Activated T-helper 1 cell treated with anti-CD3 and anti-CD28 coated beads, Interleukin-12 subunit alpha, Interleukin-12 subunit beta, Interleukin-2, Interleukin-4 antibody, amounts not matched to agents 30 ng/mL and 10 ng/mL and 1 ng/mL, durations not matched to agents 14 hours and 24 hours and 36 hours (primary cell): ENCODE data around the gene IGF1R. TPM values are rescaled to one million over a fixed set of nuclear protein-coding genes. Genes with fewer than 3 reads are reported as not detected.
"Not testable (repeated sequence)": the region's sequence is repeated elsewhere in the genome, so short reads cannot be mapped to it uniquely, and the experiment has no call there.

Experiments
- DNase-seq: peaks from one replicate; pipeline ENCODE4 v3.0.0; 2021; ENCODE audit warnings: low spot score
- H3K27ac Mint-ChIP-seq: one replicate; pipeline ENCODE4 v1.8.0; 2021; ENCODE audit warnings: mild to moderate bottlenecking, mixed read lengths
- H3K27me3 Mint-ChIP-seq: one replicate; pipeline ENCODE4 v1.8.0; 2022; ENCODE audit warnings: mild to moderate bottlenecking, moderate library complexity, mixed read lengths; ENCODE audit not compliant: insufficient read depth
- H3K36me3 Mint-ChIP-seq: one replicate; pipeline ENCODE4 v1.8.0; 2021; ENCODE audit warnings: low read depth, mixed read lengths
- H3K4me1 Mint-ChIP-seq: one replicate; pipeline ENCODE4 v1.8.0; 2021; ENCODE audit warnings: low read depth, mixed read lengths
- H3K4me3 Mint-ChIP-seq: one replicate; pipeline ENCODE4 v1.8.0; 2021; ENCODE audit warnings: mild to moderate bottlenecking, moderate library complexity, mixed read lengths
- H3K9me3 Mint-ChIP-seq: one replicate; pipeline ENCODE4 v1.8.0; 2021; ENCODE audit warnings: mixed read lengths
- intact Hi-C: fragments of 100-400 bp; cut with micrococcal nuclease; formaldehyde crosslinking; loops from one replicate; pipeline ENCODE4 v1.15.1; 2024
- total RNA-seq: library from RNA; stranded (reverse); gene quantifications from 2 replicates; pipeline ENCODE4 v1.2.3, GENCODE V29; 2022

The IGF1R gene
- total RNA-seq, 1 donor from 2014 or later = 38.7 TPM

- H3K27me3 Mint-ChIP-seq = peaks cover 9% of the 10 kb centered on the region
- no peaks in the 10 kb centered on the region for H3K4me1 Mint-ChIP-seq
- no peak overlapping the region for H3K4me3 Mint-ChIP-seq
- DNase-seq = no peak
- H3K36me3 Mint-ChIP-seq = no peaks in the 10 kb centered on the region
- peaks cover 5% of the 10 kb centered on the region for H3K9me3 Mint-ChIP-seq
- intact Hi-C loops = no loop called here
- H3K27ac Mint-ChIP-seq = no peak overlapping the region
Observed at GRCh38 chr15:98994892-98995291, 346.6 kb downstream of the IGF1R start.

GRCh38 chr15:98996169-98996568 lies 347.8 kb downstream of the IGF1R start:
- Mint-ChIP-seq H3K9me3 (peaks cover 5% of the 10 kb centered on the region), H3K4me1 (no peaks in the 10 kb centered on the region)

DNA sequence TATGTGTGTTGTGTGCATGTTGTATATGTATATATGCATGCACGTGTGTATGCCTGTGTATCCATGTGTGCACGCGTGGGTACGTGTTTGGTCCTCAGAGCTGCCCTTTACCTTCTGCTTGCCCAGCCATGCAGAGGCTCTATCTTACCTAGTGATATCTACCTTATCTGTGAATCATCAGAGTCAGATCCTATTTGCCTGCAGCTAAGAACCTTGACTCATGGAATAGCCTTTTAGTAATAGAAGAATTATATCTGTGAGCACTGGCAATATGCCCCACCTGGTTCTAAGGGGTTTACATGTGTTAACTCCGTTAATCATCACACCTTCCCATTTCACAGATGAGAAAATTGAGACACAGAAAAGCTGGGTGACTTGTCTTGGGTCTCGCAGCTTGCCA lies 348.3 kb downstream of the IGF1R start:
- intact Hi-C loops = no loop called here
- Mint-ChIP-seq H3K27me3 (peaks cover 8% of the 10 kb centered on the region), H3K36me3 (no peaks in the 10 kb centered on the region), H3K27ac (no peak overlapping the region), H3K4me3 (no peak overlapping the region), H3K4me1 (no peaks in the 10 kb centered on the region), H3K9me3 (peaks cover 5% of the 10 kb centered on the region)
- no peak for DNase-seq

More at GRCh38 chr15:98996169-98996568, 347.8 kb downstream of the IGF1R start:
- Mint-ChIP-seq H3K27ac (no peak overlapping the region), H3K27me3 (peaks cover 9% of the 10 kb centered on the region), H3K36me3 (no peaks in the 10 kb centered on the region), H3K4me3 (no peak overlapping the region)
- no peak for DNase-seq
- intact Hi-C loops = no loop called here

DNA sequence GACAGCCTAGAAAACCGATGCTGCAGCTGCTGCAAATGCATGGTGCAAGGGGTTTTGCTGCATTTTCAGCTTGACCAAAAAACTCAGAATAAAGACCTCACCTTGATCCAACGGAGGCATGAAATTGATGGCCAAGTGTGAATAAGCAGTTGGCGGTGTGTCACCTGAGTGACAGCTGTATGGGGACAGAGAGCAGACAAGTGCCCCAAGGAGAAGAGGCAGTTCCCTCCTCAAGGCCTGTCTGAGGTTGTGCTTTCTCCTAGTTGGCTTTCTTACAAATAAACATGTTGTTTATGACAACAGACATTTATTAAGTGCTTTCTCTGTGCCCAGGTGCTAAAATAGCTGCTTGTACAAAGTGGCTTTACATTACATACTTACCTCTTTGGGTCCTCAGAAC lies 349.0 kb downstream of the IGF1R start:
- intact Hi-C loops = no loop called here
- peaks cover 5% of the 10 kb centered on the region for H3K9me3 Mint-ChIP-seq
- H3K36me3 Mint-ChIP-seq = no peaks in the 10 kb centered on the region
- DNase-seq = no peak
- no peak overlapping the region for H3K27ac Mint-ChIP-seq
- no peaks in the 10 kb centered on the region for H3K4me1 Mint-ChIP-seq
- peaks cover 4% of the 10 kb centered on the region for H3K27me3 Mint-ChIP-seq
- no peak overlapping the region for H3K4me3 Mint-ChIP-seq

DNA sequence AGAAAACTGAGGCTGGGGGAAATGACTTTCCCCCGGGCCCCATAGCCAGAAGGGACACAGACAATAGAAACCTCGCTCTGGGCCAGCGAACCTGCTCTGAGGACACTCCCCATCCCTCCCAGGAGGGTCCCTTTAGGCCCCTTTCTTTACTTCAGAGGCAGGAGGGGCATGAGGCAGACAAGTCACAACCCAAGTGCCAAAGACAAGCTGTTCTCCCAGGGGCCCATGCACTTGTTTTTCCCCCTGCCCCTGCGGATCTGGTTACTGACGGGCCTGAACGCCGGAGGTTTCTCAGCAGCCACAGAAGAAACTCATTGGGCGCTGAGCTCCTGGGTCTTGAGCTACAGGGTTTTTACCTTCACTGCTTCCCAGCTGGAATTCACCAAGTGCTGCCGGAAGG lies 349.4 kb downstream of the IGF1R start:
- Mint-ChIP-seq H3K27ac (no peak overlapping the region), H3K27me3 (peaks cover 4% of the 10 kb centered on the region), H3K4me3 (no peak overlapping the region), H3K9me3 (peaks cover 5% of the 10 kb centered on the region), H3K4me1 (no peaks in the 10 kb centered on the region), H3K36me3 (no peaks in the 10 kb centered on the region)
- no peak for DNase-seq
- intact Hi-C loops = no loop called here

DNA sequence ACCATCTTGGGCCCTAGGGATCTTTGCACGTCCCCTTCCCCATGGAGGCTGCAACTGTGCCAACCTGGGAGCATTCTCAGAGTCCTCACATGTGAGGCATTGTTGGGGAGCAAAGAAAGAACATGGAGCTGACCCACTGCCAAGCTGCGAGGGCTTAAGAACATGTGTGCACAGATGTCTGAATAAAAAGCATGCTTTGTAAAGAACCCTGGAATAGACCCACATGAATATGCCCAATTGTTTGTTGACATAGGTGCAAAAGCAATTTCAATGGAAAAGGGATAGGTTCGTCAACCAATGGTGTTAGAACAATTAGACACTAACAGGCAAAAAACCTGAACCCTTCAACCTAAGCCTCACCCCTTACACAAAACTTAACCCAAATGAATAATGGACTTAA lies 349.9 kb downstream of the IGF1R start:
- DNase-seq = no peak
- Mint-ChIP-seq H3K9me3 (peaks cover 5% of the 10 kb centered on the region), H3K4me1 (no peaks in the 10 kb centered on the region), H3K36me3 (no peaks in the 10 kb centered on the region), H3K4me3 (no peak overlapping the region), H3K27me3 (peaks cover 4% of the 10 kb centered on the region), H3K27ac (no peak overlapping the region)
- intact Hi-C loops = no loop called here

DNA sequence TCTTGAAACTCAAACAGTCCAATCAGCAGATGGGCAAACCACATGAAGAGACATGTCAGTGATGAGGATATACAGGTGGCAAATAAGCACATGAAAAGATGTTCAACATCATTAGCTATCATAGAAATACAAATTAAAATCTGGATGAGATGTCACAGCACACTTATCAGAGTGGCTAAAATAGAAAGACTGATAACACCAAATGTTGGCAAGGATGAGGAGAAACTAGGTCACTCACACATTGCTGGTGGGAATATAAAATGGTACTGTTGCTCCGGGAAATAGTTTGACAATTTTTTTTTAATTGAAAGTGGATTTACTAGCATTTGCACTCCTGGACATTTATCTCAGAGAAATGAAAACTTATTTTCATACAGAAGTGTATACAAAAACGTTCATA lies 350.9 kb downstream of the IGF1R start:
- Mint-ChIP-seq H3K9me3 (peaks cover 5% of the 10 kb centered on the region), H3K4me3 (no peak overlapping the region), H3K27me3 (peaks cover 6% of the 10 kb centered on the region), H3K36me3 (no peaks in the 10 kb centered on the region), H3K27ac (no peak overlapping the region), H3K4me1 (no peaks in the 10 kb centered on the region)
- no peak for DNase-seq
- intact Hi-C loops = no loop called here

- Mint-ChIP-seq H3K4me3 (no peak overlapping the region), H3K27me3 (peaks cover 3% of the 10 kb centered on the region), H3K9me3 (no peaks in the 10 kb centered on the region), H3K27ac (no peak overlapping the region), H3K4me1 (no peaks in the 10 kb centered on the region), H3K36me3 (no peaks in the 10 kb centered on the region)
- intact Hi-C loops = no loop called here
- no peak for DNase-seq
Observed at GRCh38 chr15:99002226-99002625, 353.9 kb downstream of the IGF1R start.

GRCh38 chr15:99003317-99003716 lies 355.0 kb downstream of the IGF1R start:
- H3K27ac Mint-ChIP-seq, H3K27me3 Mint-ChIP-seq, H3K9me3 Mint-ChIP-seq, H3K4me3 Mint-ChIP-seq, intact Hi-C loops, H3K36me3 Mint-ChIP-seq, H3K4me1 Mint-ChIP-seq, DNase-seq: not testable (repeated sequence)

GRCh38 chr15:99004998-99005974 lies 356.9 kb downstream of the IGF1R start:
- H3K9me3 Mint-ChIP-seq, H3K27ac Mint-ChIP-seq, H3K4me3 Mint-ChIP-seq, H3K36me3 Mint-ChIP-seq, intact Hi-C loops, H3K27me3 Mint-ChIP-seq, DNase-seq, H3K4me1 Mint-ChIP-seq: not testable (repeated sequence)

- Mint-ChIP-seq H3K4me1 (no peaks in the 10 kb centered on the region), H3K27me3 (peaks cover 11% of the 10 kb centered on the region), H3K9me3 (no peaks in the 10 kb centered on the region), H3K27ac (no peak overlapping the region), H3K4me3 (no peak overlapping the region), H3K36me3 (no peaks in the 10 kb centered on the region)
- DNase-seq = no peak
- intact Hi-C loops = no loop called here
Observed at GRCh38 chr15:99006146-99006545, 357.8 kb downstream of the IGF1R start.

DNA sequence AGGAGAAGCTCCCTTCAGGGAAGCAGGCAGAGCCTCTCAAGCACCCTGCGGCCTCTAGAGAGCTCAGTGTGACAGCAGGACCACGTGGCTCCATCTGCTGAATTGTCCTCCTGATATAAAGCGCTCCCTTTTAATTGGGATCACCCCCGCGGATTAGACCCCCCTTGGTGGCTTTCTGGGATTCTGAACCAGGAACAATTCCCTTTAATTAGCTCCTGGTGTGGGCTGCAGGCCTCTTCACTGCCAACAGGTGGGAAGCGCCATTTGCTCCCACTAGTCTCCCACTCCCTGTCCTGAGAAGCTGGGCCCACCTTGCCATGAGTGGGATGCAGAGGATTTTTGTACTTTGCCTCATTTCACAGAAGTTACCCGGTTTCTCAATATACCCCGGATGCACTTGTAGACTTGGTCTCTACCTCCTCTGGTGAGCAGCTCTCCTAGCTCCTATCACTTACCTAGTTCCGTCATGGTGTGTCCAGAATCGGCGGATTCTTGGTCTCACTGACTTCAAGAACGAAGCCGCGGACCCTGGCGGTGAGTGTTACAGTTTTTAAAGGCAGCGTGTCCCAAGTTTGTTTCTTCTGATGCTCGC lies 358.7 kb downstream of the IGF1R start:
- Mint-ChIP-seq H3K9me3 (no peaks in the 10 kb centered on the region), H3K4me1 (no peaks in the 10 kb centered on the region), H3K27ac (no peak overlapping the region), H3K36me3 (no peaks in the 10 kb centered on the region), H3K4me3 (no peak overlapping the region), H3K27me3 (peaks cover 13% of the 10 kb centered on the region)
- intact Hi-C loops = no loop called here
- DNase-seq = no peak

GRCh38 chr15:99009741-99010330 lies 361.5 kb downstream of the IGF1R start:
- intact Hi-C loops = no loop called here
- Mint-ChIP-seq H3K27ac (no peak overlapping the region), H3K4me3 (no peak overlapping the region), H3K9me3 (no peaks in the 10 kb centered on the region), H3K4me1 (no peaks in the 10 kb centered on the region), H3K36me3 (no peaks in the 10 kb centered on the region), H3K27me3 (peaks cover 13% of the 10 kb centered on the region)
- no peak for DNase-seq
